ENCODE measurements around the gene EFCAB13.

DNA sequence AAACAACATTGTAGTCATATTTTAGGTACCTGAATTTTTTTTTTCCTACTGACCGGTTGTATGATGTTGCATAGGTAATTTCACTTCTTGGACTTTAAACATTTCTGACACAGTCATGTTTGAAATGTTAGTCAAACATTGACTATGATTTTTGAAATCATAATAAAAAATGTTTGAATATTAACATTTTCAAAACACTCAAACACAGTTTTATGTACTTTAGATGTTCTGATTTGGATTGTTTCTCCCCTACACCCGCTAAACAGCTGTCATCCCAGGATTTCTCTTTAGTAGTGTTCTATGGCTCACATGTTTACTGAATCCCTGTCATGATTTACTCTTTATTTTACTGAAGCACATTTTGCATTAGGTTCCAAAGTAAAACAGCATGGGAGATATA lies 104.2 kb downstream of the EFCAB13 start:
- no peak for TF ChIP-seq SUZ12 (IDR thresholded peaks at IDR 0.05; ENCODE audit: extremely low read depth, insufficient read depth, insufficient read length)
- TF ChIP-seq YY1 (IDR thresholded peaks at IDR 0.05; ENCODE audit: insufficient read depth, insufficient read length), result no peak
- no peak for TF ChIP-seq ZNF274 (IDR thresholded peaks at IDR 0.05; ENCODE audit: low read depth, low read length)
